Ascending aorta (tissue), 2 donors: ENCODE measurements around the gene EFCAB9. TPM values are rescaled to one million over a fixed set of nuclear protein-coding genes. Genes with fewer than 3 reads are reported as not detected.

ENCODE experiments used
- DNase-seq, 2 donors: peaks; one replicate each; pipeline ENCODE4 v3.0.0-alpha.2; 2019; ENCODE audit warnings: low spot score in 2 of 2
- H3K27ac ChIP-seq, 2 donors: fragments of 200-600 bp; sonication (generic); one replicate each; pipeline ENCODE4 v1.5.1; 2016 to 2017; ENCODE audit warnings: mild to moderate bottlenecking in 1 of 2
- H3K27me3 ChIP-seq: fragments of 200-600 bp; sonication (generic); one replicate; pipeline ENCODE4 v1.5.1; 2017
- H3K36me3 ChIP-seq, 2 donors: fragments of 200-600 bp; sonication (generic); one replicate each; pipeline ENCODE4 v1.5.1; 2016
- H3K4me1 ChIP-seq, 2 donors: fragments of 200-600 bp; sonication (generic); one replicate each; pipeline ENCODE4 v1.5.1; 2016 to 2017; ENCODE audit warnings: mild to moderate bottlenecking in 1 of 2
- H3K4me3 ChIP-seq, 2 donors: fragments of 200-600 bp; sonication (generic); one replicate each; pipeline ENCODE4 v1.5.1; 2016 to 2017; ENCODE audit warnings: mild to moderate bottlenecking in 1 of 2
- H3K9me3 ChIP-seq, 2 donors: fragments of 200-600 bp; sonication (generic); one replicate each; pipeline ENCODE4 v1.5.1; 2016
- intact Hi-C: fragments of 100-400 bp; cut with DNase I; formaldehyde crosslinking; loops from one replicate; pipeline ENCODE4 v1.15.1; 2023
- total RNA-seq: library from RNA; depleted of rRNA; stranded (reverse); fragments of >200 nt; gene quantifications from one replicate; pipeline ENCODE4 v1.1.0, GENCODE V29; 2016
- TF ChIP-seq, protein P1 (sequence below), 3 experiments: fragments of 200-600 bp in 2 of 3; fragments of 450-650 bp in 1 of 3; sonication (generic) in 2 of 3; IDR thresholded peaks; one replicate each; pipeline ENCODE4 v1.5.1; 2016 to 2019; ENCODE audit warnings: antibody characterized with exemption in 3 of 3, mild to moderate bottlenecking in 1 of 3, moderate library complexity in 1 of 3

The EFCAB9 gene
- total RNA-seq, 1 donor from 2014 or later: not detected

DNA sequence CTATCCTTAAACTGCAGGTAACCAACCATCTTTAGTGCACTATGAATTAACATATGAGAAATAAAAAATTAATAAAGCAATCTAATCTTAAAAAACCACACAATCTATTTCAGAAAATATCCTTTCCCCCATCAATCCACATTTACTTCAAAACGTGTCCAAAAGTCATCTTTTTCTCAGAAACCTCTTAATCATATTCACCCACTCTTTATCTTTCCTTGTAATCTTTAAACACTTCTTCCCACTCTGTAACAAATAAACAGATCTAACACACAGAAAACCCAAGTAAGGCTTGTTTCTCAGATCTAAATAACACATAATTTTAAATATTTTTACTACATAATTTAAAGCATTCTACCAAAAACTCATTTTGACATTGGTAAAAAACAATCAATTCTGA, 44.4 kb downstream of the EFCAB9 start:
- H3K4me3 ChIP-seq: no peak overlapping the region
- H3K9me3 ChIP-seq: no peaks in the 10 kb centered on the region
- H3K4me1 ChIP-seq: no peaks in the 10 kb centered on the region
- H3K27me3 ChIP-seq: no peaks in the 10 kb centered on the region
- no peak overlapping the region for H3K27ac ChIP-seq
- TF ChIP-seq, protein P1, sequence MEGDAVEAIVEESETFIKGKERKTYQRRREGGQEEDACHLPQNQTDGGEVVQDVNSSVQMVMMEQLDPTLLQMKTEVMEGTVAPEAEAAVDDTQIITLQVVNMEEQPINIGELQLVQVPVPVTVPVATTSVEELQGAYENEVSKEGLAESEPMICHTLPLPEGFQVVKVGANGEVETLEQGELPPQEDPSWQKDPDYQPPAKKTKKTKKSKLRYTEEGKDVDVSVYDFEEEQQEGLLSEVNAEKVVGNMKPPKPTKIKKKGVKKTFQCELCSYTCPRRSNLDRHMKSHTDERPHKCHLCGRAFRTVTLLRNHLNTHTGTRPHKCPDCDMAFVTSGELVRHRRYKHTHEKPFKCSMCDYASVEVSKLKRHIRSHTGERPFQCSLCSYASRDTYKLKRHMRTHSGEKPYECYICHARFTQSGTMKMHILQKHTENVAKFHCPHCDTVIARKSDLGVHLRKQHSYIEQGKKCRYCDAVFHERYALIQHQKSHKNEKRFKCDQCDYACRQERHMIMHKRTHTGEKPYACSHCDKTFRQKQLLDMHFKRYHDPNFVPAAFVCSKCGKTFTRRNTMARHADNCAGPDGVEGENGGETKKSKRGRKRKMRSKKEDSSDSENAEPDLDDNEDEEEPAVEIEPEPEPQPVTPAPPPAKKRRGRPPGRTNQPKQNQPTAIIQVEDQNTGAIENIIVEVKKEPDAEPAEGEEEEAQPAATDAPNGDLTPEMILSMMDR (IDR thresholded peaks at IDR 0.05): no peak
- no peak for DNase-seq
- H3K36me3 ChIP-seq: peaks cover 0 to 9% of the 10 kb centered on the region in 2 donors
- intact Hi-C loops: no loop called here

DNA sequence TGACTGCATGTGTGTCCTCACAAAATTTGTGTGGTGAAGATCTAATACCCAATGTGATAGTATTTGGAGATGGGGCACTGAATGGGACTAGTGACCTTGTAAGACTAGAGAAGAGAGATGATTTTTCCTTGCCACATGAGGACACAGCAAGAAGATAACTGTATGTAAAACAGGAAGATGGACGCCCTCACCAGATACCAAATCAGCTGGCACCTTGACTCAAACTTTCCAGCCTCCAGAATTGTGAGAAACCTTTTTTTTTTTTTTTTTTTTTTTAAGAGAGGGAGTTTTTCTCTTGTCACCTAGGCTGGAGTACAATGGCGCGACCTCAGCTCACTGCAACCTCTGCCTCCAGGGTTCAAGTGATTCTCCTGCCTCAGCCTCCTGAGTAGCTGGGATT, 49.3 kb downstream of the EFCAB9 start:
- Histone ChIP-seq H3K9me3 (no peaks in the 10 kb centered on the region), H3K36me3 (no peaks in the 10 kb centered on the region), H3K4me3 (no peak overlapping the region), H3K27ac (no peak overlapping the region), H3K27me3 (no peaks in the 10 kb centered on the region), H3K4me1 (no peaks in the 10 kb centered on the region)
- intact Hi-C loops: no loop called here
- TF ChIP-seq, protein P1 (IDR thresholded peaks at IDR 0.05): no peak
- DNase-seq: no peak

DNA sequence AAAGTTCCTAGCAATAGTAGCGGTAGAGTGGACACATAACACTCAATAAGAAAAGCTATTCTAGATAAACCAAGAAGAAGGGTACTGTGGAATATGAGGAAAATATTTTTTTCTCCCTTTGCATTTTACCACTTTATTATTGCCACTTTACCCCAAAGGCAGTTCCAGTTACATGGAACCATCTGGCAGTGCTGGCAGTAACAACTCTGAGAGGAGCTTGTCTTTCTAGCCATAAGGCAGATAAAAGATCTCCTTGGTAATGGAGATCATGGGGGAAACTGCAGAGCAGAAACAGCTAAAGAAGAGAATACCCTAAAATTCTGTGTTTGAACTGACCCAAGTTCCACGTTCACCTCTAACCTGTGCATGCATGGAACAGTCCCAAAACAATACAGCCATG, 51.1 kb downstream of the EFCAB9 start:
- TF ChIP-seq, protein P1 (IDR thresholded peaks at IDR 0.05): no peak

DNA sequence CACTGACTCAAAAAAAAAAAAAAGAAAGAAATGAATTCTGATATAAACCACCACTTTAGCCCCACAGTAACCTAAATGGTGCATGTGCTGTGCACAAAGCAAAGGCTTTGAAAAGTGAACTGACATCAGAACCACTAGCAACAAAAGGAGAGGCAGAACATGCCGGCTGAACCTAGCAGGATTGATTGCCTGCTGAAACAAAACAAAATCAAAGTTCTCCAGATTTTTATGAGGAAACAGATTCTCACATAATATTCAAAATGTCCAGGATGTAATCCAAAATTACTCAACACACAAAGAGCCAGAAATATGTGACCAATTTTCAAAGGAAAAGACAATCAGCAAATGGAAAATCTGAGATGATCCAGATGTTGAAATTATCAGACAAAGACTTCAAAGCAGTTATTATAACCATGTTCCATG, 51.7 kb downstream of the EFCAB9 start:
- Histone ChIP-seq H3K9me3 (peaks cover 0 to 6% of the 10 kb centered on the region in 2 donors), H3K4me3 (no peak overlapping the region), H3K27ac (no peak overlapping the region), H3K36me3 (no peaks in the 10 kb centered on the region), H3K4me1 (no peaks in the 10 kb centered on the region), H3K27me3 (no peaks in the 10 kb centered on the region)
- TF ChIP-seq, protein P1 (IDR thresholded peaks at IDR 0.05): no peak
- intact Hi-C loops: no loop called here
- no peak for DNase-seq

More for the DNA sequence above, 51.1 kb downstream of the EFCAB9 start:
- no peak for DNase-seq
- H3K9me3 ChIP-seq: no peaks in the 10 kb centered on the region
- no peaks in the 10 kb centered on the region for H3K4me1 ChIP-seq
- H3K27me3 ChIP-seq: no peaks in the 10 kb centered on the region
- H3K36me3 ChIP-seq: no peaks in the 10 kb centered on the region
- H3K4me3 ChIP-seq: no peak overlapping the region
- intact Hi-C loops: no loop called here
- H3K27ac ChIP-seq: no peak overlapping the region

DNA sequence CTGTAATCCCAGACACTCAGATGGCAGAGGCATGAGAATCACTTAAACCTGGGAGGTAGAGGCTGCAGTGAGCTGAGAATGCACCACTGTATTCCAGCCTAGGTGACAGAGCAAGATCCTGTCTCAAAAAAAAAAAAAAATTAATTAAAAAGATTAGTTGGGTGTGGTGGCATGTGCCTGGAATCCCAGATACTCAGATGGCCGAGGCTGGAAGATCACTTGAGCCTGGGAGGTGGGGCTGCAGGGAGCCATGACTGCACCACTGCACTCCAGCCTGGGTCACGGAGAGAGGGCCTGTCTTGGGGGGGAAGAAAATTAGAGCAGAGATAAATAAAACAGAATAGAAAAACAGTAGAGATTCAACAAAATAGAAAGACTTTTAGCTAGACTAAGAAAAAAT, 54.7 kb downstream of the EFCAB9 start:
- no peak for DNase-seq
- Histone ChIP-seq H3K36me3 (no peaks in the 10 kb centered on the region), H3K9me3 (peaks cover 3 to 26% of the 10 kb centered on the region in 2 donors), H3K27me3 (no peaks in the 10 kb centered on the region), H3K27ac (no peak overlapping the region), H3K4me3 (no peak overlapping the region), H3K4me1 (no peaks in the 10 kb centered on the region)
- intact Hi-C loops: no loop called here
- TF ChIP-seq, protein P1 (IDR thresholded peaks at IDR 0.05): no peak

DNA sequence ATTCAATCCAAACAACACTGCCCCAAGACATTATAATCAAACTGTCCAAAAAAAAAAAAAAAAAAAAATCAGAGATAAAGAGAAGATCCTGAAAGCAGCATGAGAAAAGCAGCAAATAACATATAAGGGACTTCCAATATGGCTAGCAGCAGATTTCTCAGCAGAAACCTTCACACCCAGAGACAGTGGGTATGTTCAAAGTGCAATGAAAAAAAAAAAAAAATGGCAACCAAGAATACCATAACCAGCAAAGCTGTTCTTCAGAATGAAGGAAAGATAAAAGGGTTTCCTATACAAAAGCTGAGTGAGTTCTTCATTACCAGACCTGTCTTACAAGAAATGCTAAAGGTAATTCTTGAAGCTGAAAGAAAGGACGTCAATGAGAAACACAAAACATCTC, 57.4 kb downstream of the EFCAB9 start:
- Histone ChIP-seq H3K4me3 (no peak overlapping the region), H3K27me3 (no peaks in the 10 kb centered on the region), H3K36me3 (peaks cover 8 to 12% of the 10 kb centered on the region in 2 donors), H3K9me3 (peaks cover 3 to 26% of the 10 kb centered on the region in 2 donors), H3K4me1 (no peaks in the 10 kb centered on the region), H3K27ac (no peak overlapping the region)
- DNase-seq: no peak
- intact Hi-C loops: no loop called here
- TF ChIP-seq, protein P1 (IDR thresholded peaks at IDR 0.05): no peak
